Upper lobe of right lung (tissue), 1 donor: ENCODE data around the gene MPI. TPM values are rescaled to one million over a fixed set of nuclear protein-coding genes. Genes with fewer than 3 reads are reported as not detected.

ENCODE experiments used
- ATAC-seq: fragments of 200-7000 bp; cut with Tn5 transposase; one replicate; pipeline ENCODE4 v1.9.1; 2020; ENCODE audit warnings: mild to moderate bottlenecking, moderate library complexity
- DNase-seq: peaks from one replicate; pipeline ENCODE4 v3.0.0-alpha.2; 2020
- H3K27ac ChIP-seq: fragments of 200-600 bp; one replicate; pipeline ENCODE4 v1.8.0; 2022
- H3K27me3 ChIP-seq: fragments of 200-600 bp; one replicate; pipeline ENCODE4 v1.8.0; 2022; ENCODE audit warnings: mild to moderate bottlenecking
- H3K36me3 ChIP-seq: fragments of 200-600 bp; one replicate; pipeline ENCODE4 v1.8.0; 2022
- H3K4me1 ChIP-seq: fragments of 200-600 bp; one replicate; pipeline ENCODE4 v1.8.0; 2022
- H3K4me3 ChIP-seq: fragments of 200-600 bp; one replicate; pipeline ENCODE4 v1.8.0; 2022; ENCODE audit warnings: mild to moderate bottlenecking
- H3K9me3 ChIP-seq: fragments of 200-600 bp; one replicate; pipeline ENCODE4 v1.8.0; 2022
- intact Hi-C: fragments of 100-400 bp; cut with DNase I; formaldehyde crosslinking; loops from one replicate; pipeline ENCODE4 v1.11.0; 2022
- microRNA-seq: library from miRNA; unstranded; fragments of <30 nt; microRNA quantifications from one replicate; pipeline ENCODE4 v1.2.0, GENCODE V29; 2020; ENCODE audit warnings: borderline microRNAs expressed
- total RNA-seq: library from RNA; stranded (reverse); fragmentation: NEBNext Ultra II Directional; extraction: Animal tissue kit (Norgen Biotek cat#: 25700); gene quantifications from one replicate; pipeline ENCODE4 v1.2.1, GENCODE V29; 2021
- TF ChIP-seq, protein P1 (sequence below): fragments of 200-600 bp; IDR thresholded peaks from one replicate; pipeline ENCODE4 v1.8.0; 2022; ENCODE audit warnings: antibody characterized with exemption
- donor health status: DM: no; HTN: yes; CAD: no; lungs with severe emphysema.

Gene MPI
- total RNA-seq, 1 donor from 2014 or later: 26.7 TPM

GRCh38 chr15:74951006-74951405 lies 61.2 kb downstream of the MPI start:
- no peak overlapping the region for H3K4me3 ChIP-seq
- DNase-seq: no peak
- no peak for ATAC-seq
- no peaks in the 10 kb centered on the region for H3K36me3 ChIP-seq
- intact Hi-C loops: no loop called here
- TF ChIP-seq, protein P1, sequence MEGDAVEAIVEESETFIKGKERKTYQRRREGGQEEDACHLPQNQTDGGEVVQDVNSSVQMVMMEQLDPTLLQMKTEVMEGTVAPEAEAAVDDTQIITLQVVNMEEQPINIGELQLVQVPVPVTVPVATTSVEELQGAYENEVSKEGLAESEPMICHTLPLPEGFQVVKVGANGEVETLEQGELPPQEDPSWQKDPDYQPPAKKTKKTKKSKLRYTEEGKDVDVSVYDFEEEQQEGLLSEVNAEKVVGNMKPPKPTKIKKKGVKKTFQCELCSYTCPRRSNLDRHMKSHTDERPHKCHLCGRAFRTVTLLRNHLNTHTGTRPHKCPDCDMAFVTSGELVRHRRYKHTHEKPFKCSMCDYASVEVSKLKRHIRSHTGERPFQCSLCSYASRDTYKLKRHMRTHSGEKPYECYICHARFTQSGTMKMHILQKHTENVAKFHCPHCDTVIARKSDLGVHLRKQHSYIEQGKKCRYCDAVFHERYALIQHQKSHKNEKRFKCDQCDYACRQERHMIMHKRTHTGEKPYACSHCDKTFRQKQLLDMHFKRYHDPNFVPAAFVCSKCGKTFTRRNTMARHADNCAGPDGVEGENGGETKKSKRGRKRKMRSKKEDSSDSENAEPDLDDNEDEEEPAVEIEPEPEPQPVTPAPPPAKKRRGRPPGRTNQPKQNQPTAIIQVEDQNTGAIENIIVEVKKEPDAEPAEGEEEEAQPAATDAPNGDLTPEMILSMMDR: no peak
- H3K4me1 ChIP-seq: peaks cover 27% of the 10 kb centered on the region
- H3K9me3 ChIP-seq: no peaks in the 10 kb centered on the region
- no peaks in the 10 kb centered on the region for H3K27me3 ChIP-seq
- H3K27ac ChIP-seq: no peak overlapping the region

Small RNA genes lying within 50 kb of the gene (microRNA-seq; reads per million reads assigned to microRNA genes)
- 0.83 reads per million for gene MIR6882

Other genes starting within 250 kb of the MPI start
- gene EDC3, start 194.0 kb upstream of the MPI start, total RNA-seq: 31.5 TPM
- gene CYP1A1, start 164.5 kb upstream of the MPI start, total RNA-seq: 2.4 TPM
- gene CYP1A2, start 141.2 kb upstream of the MPI start, total RNA-seq: 0.32 TPM
- 65.6 TPM for gene CSK, start 108.0 kb upstream of the MPI start, total RNA-seq
- gene LMAN1L, start 77.2 kb upstream of the MPI start, total RNA-seq: not detected
- gene CPLX3, start 63.4 kb upstream of the MPI start, total RNA-seq: not detected
- 43.9 TPM for gene ULK3, start 46.9 kb upstream of the MPI start, total RNA-seq
- gene SCAMP2, start 16.7 kb upstream of the MPI start, total RNA-seq: 115 TPM
- gene FAM219B, start 16.8 kb downstream of the MPI start, total RNA-seq: 75.4 TPM
- 138 TPM for gene COX5A, start 48.0 kb downstream of the MPI start, total RNA-seq
- 20.2 TPM for gene RPP25, start 66.7 kb downstream of the MPI start, total RNA-seq
- 2.6 TPM for gene SCAMP5, start 105.5 kb downstream of the MPI start, total RNA-seq
- 13.1 TPM for gene PPCDC, start 133.5 kb downstream of the MPI start, total RNA-seq